Activated effector memory CD4-positive, alpha-beta T cell treated with anti-CD3 and anti-CD28 coated beads, Interleukin-2, amount 50 U/mL, for 16 hours (primary cell): ENCODE measurements around the gene PTRHD1.
"Not testable (repeated sequence)": the region's sequence is repeated elsewhere in the genome, so short reads cannot be mapped to it uniquely, and the experiment has no call there.

Experiments used
- DNase-seq: peaks from one replicate; pipeline ENCODE4 v3.0.0-alpha.2; 2020

PTRHD1 gene

GRCh38 chr2:24792874-24793760 lies at the start of gene PTRHD1, which contains the start of gene CENPO:
PTRHD1 (minus strand) TSS chr2:24793391; CDS start chr2:24793377, 14 bp downstream.
CENPO (plus strand) TSS chr2:24793425; CDS start chr2:24793920, 495 bp downstream.
- peak; percentile 98 for DNase-seq

GRCh38 chr2:24842081-24843050 lies 49.2 kb upstream of the PTRHD1 start:
- DNase-seq = no peak

- DNase-seq = no peak
Observed at GRCh38 chr2:24840962-24841945, 48.1 kb upstream of the PTRHD1 start.

- no peak for DNase-seq
Observed at GRCh38 chr2:24840164-24840869, 47.1 kb upstream of the PTRHD1 start.

GRCh38 chr2:24839729-24840128 lies 46.5 kb upstream of the PTRHD1 start:
- no peak for DNase-seq

- no peak for DNase-seq
Observed at GRCh38 chr2:24838541-24838940, 45.4 kb upstream of the PTRHD1 start.

- no peak for DNase-seq
Observed at GRCh38 chr2:24837996-24838513, 44.9 kb upstream of the PTRHD1 start.

GRCh38 chr2:24836706-24837105 lies 43.5 kb upstream of the PTRHD1 start:
- no peak for DNase-seq

GRCh38 chr2:24836206-24836605 lies 43.0 kb upstream of the PTRHD1 start:
- no peak for DNase-seq

GRCh38 chr2:24835411-24835810 lies 42.2 kb upstream of the PTRHD1 start:
- DNase-seq = not testable (repeated sequence)

- DNase-seq = no peak
Observed at GRCh38 chr2:24834733-24835395, 41.7 kb upstream of the PTRHD1 start.

GRCh38 chr2:24833821-24834732 lies 40.9 kb upstream of the PTRHD1 start:
- no peak for DNase-seq

GRCh38 chr2:24832931-24833701 lies 39.9 kb upstream of the PTRHD1 start:
- DNase-seq = no peak

- DNase-seq = no peak
Observed at GRCh38 chr2:24832521-24832920, 39.3 kb upstream of the PTRHD1 start.

- DNase-seq = peak; percentile 56
Observed at GRCh38 chr2:24832073-24832461, 38.9 kb upstream of the PTRHD1 start.

- DNase-seq = peak; percentile 56
Observed at GRCh38 chr2:24831221-24832072, 38.3 kb upstream of the PTRHD1 start.

GRCh38 chr2:24830786-24831185 lies 37.6 kb upstream of the PTRHD1 start:
- peak; percentile 48 for DNase-seq

- peak; percentile 28 for DNase-seq
Observed at GRCh38 chr2:24830351-24830750, 37.2 kb upstream of the PTRHD1 start.
